Measurements from ENCODE around the gene UNCX.
"Not testable (repeated sequence)": the region's sequence is repeated elsewhere in the genome, so short reads cannot be mapped to it uniquely, and the experiment has no call there.

Gene UNCX

GRCh38 chr7:1278543-1278942 lies 45.9 kb downstream of the UNCX start:
- DNase-seq (ENCODE audit: low spot score) = no peak

GRCh38 chr7:1279041-1279440 lies 46.4 kb downstream of the UNCX start:
- no peak for DNase-seq (ENCODE audit: low spot score)

GRCh38 chr7:1279895-1280294 lies 47.2 kb downstream of the UNCX start:
- not testable (repeated sequence) for DNase-seq (ENCODE audit: low spot score)

GRCh38 chr7:1281068-1281467 lies 48.4 kb downstream of the UNCX start:
- no peak for DNase-seq (ENCODE audit: low spot score)

- no peak for DNase-seq (ENCODE audit: low spot score)
Measured at GRCh38 chr7:1282679-1283078, 50.0 kb downstream of the UNCX start.

- DNase-seq (ENCODE audit: low spot score) = no peak
Measured at GRCh38 chr7:1283337-1283736, 50.7 kb downstream of the UNCX start.

- DNase-seq (ENCODE audit: low spot score) = no peak
Measured at GRCh38 chr7:1283941-1284742, 51.5 kb downstream of the UNCX start.

GRCh38 chr7:1284743-1285458 lies 52.2 kb downstream of the UNCX start:
- no peak for DNase-seq (ENCODE audit: low spot score)

- DNase-seq (ENCODE audit: low spot score) = no peak
Measured at GRCh38 chr7:1285556-1286301, 53.1 kb downstream of the UNCX start.
